Retinal pigment epithelial cell (primary cell): ENCODE data around the gene PLD1.

Experiments
- DNase-seq: peaks from one replicate; pipeline ENCODE4 v3.0.0-alpha.2; 2010; ENCODE audit warnings: low read depth
- H3K4me3 ChIP-seq: 2 replicates; pipeline ENCODE4 v1.5.1; 2011; ENCODE audit warnings: mild to moderate bottlenecking, low read length, control low read depth, moderate library complexity
- CTCF ChIP-seq: conservative IDR thresholded peaks from 2 replicates; pipeline ENCODE4 v1.5.1; 2011; ENCODE audit warnings: low read depth, low read length, control low read depth, inconsistent platforms

The PLD1 gene

GRCh38 chr3:171842864-171843518 lies 32.7 kb upstream of the PLD1 start, which contains the start of gene TMEM212:
Gene TMEM212, plus strand, starts transcription at chr3:171843349. Its CDS starts 35 bp downstream, at chr3:171843384.
- TF ChIP-seq CTCF, result no peak
- no peak within 1 kb of the TSS for H3K4me3 ChIP-seq
- DNase-seq, result peak; percentile 33

- TF ChIP-seq CTCF, result no peak
- no peak for DNase-seq
Measured at GRCh38 chr3:171841620-171842000, 31.3 kb upstream of the PLD1 start.

GRCh38 chr3:171840811-171841619 lies 30.7 kb upstream of the PLD1 start:
- no peak for DNase-seq
- no peak for TF ChIP-seq CTCF

More at GRCh38 chr3:171841620-171842000, 31.3 kb upstream of the PLD1 start:
- no peak overlapping the region for H3K4me3 ChIP-seq

GRCh38 chr3:171840445-171840810 lies 30.1 kb upstream of the PLD1 start:
- no peak for TF ChIP-seq CTCF
- no peak for DNase-seq

More at GRCh38 chr3:171840811-171841619, 30.7 kb upstream of the PLD1 start:
- H3K4me3 ChIP-seq, result no peak overlapping the region

GRCh38 chr3:171839270-171839669 lies 29.0 kb upstream of the PLD1 start:
- no peak overlapping the region for H3K4me3 ChIP-seq
- no peak for DNase-seq
- TF ChIP-seq CTCF, result no peak

More at GRCh38 chr3:171840445-171840810, 30.1 kb upstream of the PLD1 start:
- no peak overlapping the region for H3K4me3 ChIP-seq

GRCh38 chr3:171838218-171838720 lies 28.0 kb upstream of the PLD1 start:
- no peak overlapping the region for H3K4me3 ChIP-seq
- no peak for TF ChIP-seq CTCF
- no peak for DNase-seq
